ENCODE data around the gene XYLT1.

DNA sequence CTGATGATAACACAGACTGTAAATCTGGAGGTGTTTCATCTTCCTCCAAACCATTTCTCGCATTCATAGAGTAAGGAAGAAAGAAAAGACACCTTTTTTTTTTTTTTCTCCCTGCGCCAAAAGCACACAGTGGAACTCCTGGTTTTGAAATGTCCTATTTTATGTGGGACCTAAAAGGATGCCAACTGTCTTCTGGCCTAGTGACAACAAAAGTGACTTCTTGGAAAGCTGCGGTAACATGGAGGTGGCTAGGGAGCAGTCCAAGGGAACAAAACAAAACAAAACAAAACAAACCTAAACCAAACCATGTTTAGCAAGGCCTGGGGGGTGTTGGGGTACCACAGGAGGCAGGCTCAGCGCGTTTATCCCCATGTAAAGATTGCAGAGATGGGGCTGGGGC lies 174.8 kb downstream of the XYLT1 start:
- TF ChIP-seq, protein P1, sequence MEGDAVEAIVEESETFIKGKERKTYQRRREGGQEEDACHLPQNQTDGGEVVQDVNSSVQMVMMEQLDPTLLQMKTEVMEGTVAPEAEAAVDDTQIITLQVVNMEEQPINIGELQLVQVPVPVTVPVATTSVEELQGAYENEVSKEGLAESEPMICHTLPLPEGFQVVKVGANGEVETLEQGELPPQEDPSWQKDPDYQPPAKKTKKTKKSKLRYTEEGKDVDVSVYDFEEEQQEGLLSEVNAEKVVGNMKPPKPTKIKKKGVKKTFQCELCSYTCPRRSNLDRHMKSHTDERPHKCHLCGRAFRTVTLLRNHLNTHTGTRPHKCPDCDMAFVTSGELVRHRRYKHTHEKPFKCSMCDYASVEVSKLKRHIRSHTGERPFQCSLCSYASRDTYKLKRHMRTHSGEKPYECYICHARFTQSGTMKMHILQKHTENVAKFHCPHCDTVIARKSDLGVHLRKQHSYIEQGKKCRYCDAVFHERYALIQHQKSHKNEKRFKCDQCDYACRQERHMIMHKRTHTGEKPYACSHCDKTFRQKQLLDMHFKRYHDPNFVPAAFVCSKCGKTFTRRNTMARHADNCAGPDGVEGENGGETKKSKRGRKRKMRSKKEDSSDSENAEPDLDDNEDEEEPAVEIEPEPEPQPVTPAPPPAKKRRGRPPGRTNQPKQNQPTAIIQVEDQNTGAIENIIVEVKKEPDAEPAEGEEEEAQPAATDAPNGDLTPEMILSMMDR (IDR thresholded peaks at IDR 0.05) = no peak
- TF ChIP-seq HMGA2 (CRISPR knock-in tag; IDR thresholded peaks at IDR 0.05) (no peak), ZMAT4 (CRISPR knock-in tag; IDR thresholded peaks at IDR 0.05) (no peak), ZNF317 (CRISPR knock-in tag; IDR thresholded peaks at IDR 0.05; ENCODE audit: borderline replicate concordance, low read depth) (no peak), GTF2I (CRISPR knock-in tag; conservative IDR thresholded peaks at IDR 0.05) (no peak), SP1 (CRISPR knock-in tag; conservative IDR thresholded peaks at IDR 0.05) (no peak), IRF2 (CRISPR knock-in tag; IDR thresholded peaks at IDR 0.05; ENCODE audit: borderline replicate concordance, low read depth) (no peak), ZNF263 (CRISPR knock-in tag; IDR thresholded peaks at IDR 0.05; ENCODE audit: low read depth) (no peak), NR2C2 (CRISPR knock-in tag; IDR thresholded peaks at IDR 0.05) (no peak), MAX (CRISPR knock-in tag; IDR thresholded peaks at IDR 0.05) (no peak), NR3C1 (CRISPR knock-in tag; conservative IDR thresholded peaks at IDR 0.05; ENCODE audit: low read depth) (no peak), CREB1 (CRISPR knock-in tag; IDR thresholded peaks at IDR 0.05) (no peak)
- TF ChIP-seq, protein P2, sequence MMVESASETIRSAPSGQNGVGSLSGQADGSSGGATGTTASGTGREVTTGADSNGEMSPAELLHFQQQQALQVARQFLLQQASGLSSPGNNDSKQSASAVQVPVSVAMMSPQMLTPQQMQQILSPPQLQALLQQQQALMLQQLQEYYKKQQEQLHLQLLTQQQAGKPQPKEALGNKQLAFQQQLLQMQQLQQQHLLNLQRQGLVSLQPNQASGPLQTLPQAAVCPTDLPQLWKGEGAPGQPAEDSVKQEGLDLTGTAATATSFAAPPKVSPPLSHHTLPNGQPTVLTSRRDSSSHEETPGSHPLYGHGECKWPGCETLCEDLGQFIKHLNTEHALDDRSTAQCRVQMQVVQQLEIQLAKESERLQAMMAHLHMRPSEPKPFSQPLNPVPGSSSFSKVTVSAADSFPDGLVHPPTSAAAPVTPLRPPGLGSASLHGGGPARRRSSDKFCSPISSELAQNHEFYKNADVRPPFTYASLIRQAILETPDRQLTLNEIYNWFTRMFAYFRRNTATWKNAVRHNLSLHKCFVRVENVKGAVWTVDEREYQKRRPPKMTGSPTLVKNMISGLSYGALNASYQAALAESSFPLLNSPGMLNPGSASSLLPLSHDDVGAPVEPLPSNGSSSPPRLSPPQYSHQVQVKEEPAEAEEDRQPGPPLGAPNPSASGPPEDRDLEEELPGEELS (CRISPR knock-in tag; IDR thresholded peaks at IDR 0.05) = no peak
